Measurements from ENCODE around the gene GPX6. TPM values are rescaled to one million over a fixed set of nuclear protein-coding genes. Genes with fewer than 3 reads are reported as not detected.

GPX6 gene
- total and polyA plus RNA-seq, 10 of the 15 experiments (the other 5 are each of a cell fraction or from before 2014, with no cell fraction given), result not detected

DNA sequence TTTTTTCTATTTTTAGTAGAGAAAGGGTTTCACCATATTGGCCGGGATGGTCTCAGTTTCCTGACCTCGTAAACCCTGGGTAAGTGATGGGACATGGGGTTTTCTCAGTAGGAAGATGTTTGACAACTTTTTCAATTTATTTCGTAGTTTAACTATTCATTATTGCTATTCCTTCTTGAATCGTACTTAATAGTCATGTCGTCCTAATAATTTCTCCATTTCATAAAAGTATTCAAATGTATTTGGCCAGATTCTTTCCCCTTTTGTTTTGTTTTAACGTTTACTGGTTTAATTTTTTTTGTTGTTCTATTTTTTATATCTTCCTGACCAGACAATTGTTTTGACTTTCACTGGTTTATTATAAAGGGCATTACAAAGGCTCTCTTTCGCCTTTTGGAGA is 26.4 kb upstream of the GPX6 start (continued):
- TF ChIP-seq EGR1 (IDR thresholded peaks at IDR 0.05; ENCODE audit: borderline replicate concordance in 1 of 2, low read depth in 2 of 2, low read length in 2 of 2) (no peak), ESRRA (IDR thresholded peaks at IDR 0.05; ENCODE audit: low read length) (no peak), BCL11A (IDR thresholded peaks at IDR 0.05; ENCODE audit: low read depth, low read length) (no peak), ZNF24 (IDR thresholded peaks at IDR 0.05) (no peak), FOXK2 (IDR thresholded peaks at IDR 0.05) (no peak), SMAD1 (IDR thresholded peaks at IDR 0.05; ENCODE audit: low read depth, partially characterized antibody) (no peak)
- TF ChIP-seq, protein P1, sequence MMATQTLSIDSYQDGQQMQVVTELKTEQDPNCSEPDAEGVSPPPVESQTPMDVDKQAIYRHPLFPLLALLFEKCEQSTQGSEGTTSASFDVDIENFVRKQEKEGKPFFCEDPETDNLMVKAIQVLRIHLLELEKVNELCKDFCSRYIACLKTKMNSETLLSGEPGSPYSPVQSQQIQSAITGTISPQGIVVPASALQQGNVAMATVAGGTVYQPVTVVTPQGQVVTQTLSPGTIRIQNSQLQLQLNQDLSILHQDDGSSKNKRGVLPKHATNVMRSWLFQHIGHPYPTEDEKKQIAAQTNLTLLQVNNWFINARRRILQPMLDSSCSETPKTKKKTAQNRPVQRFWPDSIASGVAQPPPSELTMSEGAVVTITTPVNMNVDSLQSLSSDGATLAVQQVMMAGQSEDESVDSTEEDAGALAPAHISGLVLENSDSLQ (IDR thresholded peaks at IDR 0.05), result no peak

DNA sequence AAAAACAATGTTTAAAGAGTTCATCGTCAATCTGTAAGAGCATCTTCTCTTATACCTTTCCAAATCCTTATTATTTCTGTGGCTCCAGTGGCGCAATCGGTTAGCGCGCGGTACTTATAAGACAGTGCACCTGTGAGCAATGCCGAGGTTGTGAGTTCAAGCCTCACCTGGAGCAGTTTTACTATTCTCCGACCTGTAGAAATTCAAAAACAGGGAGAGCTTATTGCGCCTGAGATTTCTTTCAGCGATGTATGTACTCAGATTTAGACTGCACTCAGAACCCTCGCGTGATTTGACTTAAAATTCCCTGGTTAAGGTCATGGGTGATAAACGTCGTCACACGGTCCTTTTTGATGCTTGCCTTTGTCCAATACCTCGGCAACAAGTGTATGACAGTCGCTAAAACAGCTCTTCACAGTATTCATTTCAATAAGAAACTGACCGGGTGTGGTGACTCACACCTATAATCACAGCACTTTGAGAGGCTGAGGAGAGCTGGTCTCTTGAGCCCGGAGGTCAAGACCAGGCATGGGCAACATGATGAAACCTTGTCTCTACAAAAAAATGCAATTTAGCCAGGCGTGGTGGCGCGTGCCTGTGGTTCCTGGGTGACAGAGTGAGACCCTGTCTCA is 22.0 kb upstream of the GPX6 start:
- no TSS peak for BruUV-seq (replicated peaks)
- no peaks in the 10 kb centered on the region; the same call in 2 of the 3 replicates for H3K9me3 ChIP-seq (replicated peaks; ENCODE audit: control insufficient read depth, insufficient read depth, low read length)
- peak overlapping the region; percentile 64 for H3K4me3 ChIP-seq
- peak overlapping the region; percentile 63; the same call in 1 of the 2 replicates for H2AFZ ChIP-seq (ENCODE audit: control insufficient read depth, low read depth, low read length)
- H3K9ac ChIP-seq (ENCODE audit: control insufficient read depth, insufficient read depth, low read length), result no peak overlapping the region
- H3K4me2 ChIP-seq (ENCODE audit: control insufficient read depth, insufficient read depth), result peak overlapping the region; percentile 65
- 43% methylated on average over 22 of the region's 22 CpGs for WGBS (ENCODE audit: insufficient coverage, insufficient replicate concordance, low lambda C conversion rate, missing lambda C conversion rate)
- ATAC-seq (peak; percentile 72), DNase-seq (ENCODE audit: low read depth, low spot score) (peak; percentile 32), FAIRE-seq (peak; percentile 65)
- intact Hi-C loops (cut with micrococcal nuclease; ENCODE audit: unreplicated experiment) (no loop called here), in situ Hi-C loops (cut with MboI) (no loop called here)
- SMC1A ChIA-PET (ENCODE audit: uncharacterized antibody, unreplicated experiment), result interaction anchor here (0.9 kb wide), 1 partner anchor 10 kb away, joined by 3 read pairs; no protein-coding TSS in a partner anchor
- no peaks in the 10 kb centered on the region for H3K79me2 ChIP-seq (ENCODE audit: control insufficient read depth, insufficient read depth, low read length)
- no peak for TF ChIP-seq STAT1 (conservative IDR thresholded peaks at IDR 0.05)
- peak; percentile 77 for TF ChIP-seq SREBF2 (IDR thresholded peaks at IDR 0.05; ENCODE audit: low read length)
- TF ChIP-seq, protein P2, sequence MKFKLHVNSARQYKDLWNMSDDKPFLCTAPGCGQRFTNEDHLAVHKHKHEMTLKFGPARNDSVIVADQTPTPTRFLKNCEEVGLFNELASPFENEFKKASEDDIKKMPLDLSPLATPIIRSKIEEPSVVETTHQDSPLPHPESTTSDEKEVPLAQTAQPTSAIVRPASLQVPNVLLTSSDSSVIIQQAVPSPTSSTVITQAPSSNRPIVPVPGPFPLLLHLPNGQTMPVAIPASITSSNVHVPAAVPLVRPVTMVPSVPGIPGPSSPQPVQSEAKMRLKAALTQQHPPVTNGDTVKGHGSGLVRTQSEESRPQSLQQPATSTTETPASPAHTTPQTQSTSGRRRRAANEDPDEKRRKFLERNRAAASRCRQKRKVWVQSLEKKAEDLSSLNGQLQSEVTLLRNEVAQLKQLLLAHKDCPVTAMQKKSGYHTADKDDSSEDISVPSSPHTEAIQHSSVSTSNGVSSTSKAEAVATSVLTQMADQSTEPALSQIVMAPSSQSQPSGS (IDR thresholded peaks at IDR 0.05; ENCODE audit: low read length), result 0 out of 2 replicates have a peak, but pooled peaks have one; percentile 10
- TF ChIP-seq CREB1 (IDR thresholded peaks at IDR 0.05; ENCODE audit: low read depth), result no peak
- peak; percentile 93 for TF ChIP-seq ZNF24 (IDR thresholded peaks at IDR 0.05)
- H3K27me3 ChIP-seq (replicated peaks in 1 of 2; ENCODE audit: control insufficient read depth in 2 of 2, insufficient read depth in 2 of 2, low read length in 1 of 2), result no peaks in the 10 kb centered on the region
- H3K27ac ChIP-seq (ENCODE audit: control insufficient read depth, insufficient read depth), result no peak overlapping the region
- POLR2A ChIA-PET, result no interaction called here
- peaks cover 3% of the 10 kb centered on the region; the same call in 1 of the 2 replicates for H3K4me1 ChIP-seq (ENCODE audit: control insufficient read depth, insufficient read depth, low read length)
- H3K36me3 ChIP-seq (ENCODE audit: control insufficient read depth in 2 of 2, insufficient read depth in 2 of 2, low read length in 1 of 2), result no peaks in the 10 kb centered on the region
- H4K20me1 ChIP-seq (ENCODE audit: control insufficient read depth, insufficient read depth), result no peaks in the 10 kb centered on the region
- CTCF ChIA-PET, result interaction anchor here (0.9 kb wide), 1 partner anchor 134 kb away, joined by 3 read pairs; no protein-coding TSS in a partner anchor
- RAD21 ChIA-PET (ENCODE audit: unreplicated experiment), result no interaction called here

Data from GM12878 (cell line).